ENCODE data around the gene PKNOX2. TPM values are rescaled to one million over a fixed set of nuclear protein-coding genes. Genes with fewer than 3 reads are reported as not detected.

Gene PKNOX2
- total RNA-seq, 2 experiments from 2014 or later: not detected

DNA sequence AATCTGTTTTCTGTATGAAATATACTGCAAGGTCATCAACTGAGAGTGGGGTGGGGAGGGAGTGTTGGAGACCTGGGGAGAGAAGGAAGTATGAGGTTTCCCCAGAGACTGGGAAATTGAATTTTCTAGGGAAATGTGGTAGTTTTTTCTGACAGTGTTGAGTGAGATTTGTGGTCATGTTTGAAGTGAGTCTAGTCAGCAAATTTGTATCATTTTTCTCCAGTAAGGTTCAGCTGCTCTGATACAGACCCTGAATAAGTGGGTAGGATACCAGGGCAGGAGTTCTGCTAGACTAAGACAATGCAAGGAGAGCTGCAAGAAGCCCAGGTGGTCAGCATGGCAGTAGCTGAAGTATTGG lies 112.0 kb downstream of the PKNOX2 start:
- no peaks in the 10 kb centered on the region for H3K36me3 ChIP-seq (ENCODE audit: insufficient read depth, low read length)
- no peak overlapping the region for H2AFZ ChIP-seq (ENCODE audit: low read length)
- H3K4me1 ChIP-seq (ENCODE audit: insufficient read depth, low read length, poor library complexity, severe bottlenecking): no peaks in the 10 kb centered on the region
- no peaks in the 10 kb centered on the region for H3K9me3 ChIP-seq (ENCODE audit: low read length)
- no peak overlapping the region for H3K4me3 ChIP-seq (ENCODE audit: low read depth, low read length, poor library complexity, severe bottlenecking)
- ChIA-PET CTCF (ENCODE audit: unreplicated experiment) (no interaction called here), POLR2A (interaction anchor here (1.1 kb wide), 1 partner anchor 14 kb away, joined by 3 read pairs; no protein-coding TSS in a partner anchor)
- DNase-seq (ENCODE audit: low spot score): no peak
- H3K27ac ChIP-seq (ENCODE audit: low read depth, low read length, poor library complexity, severe bottlenecking): no peak overlapping the region
- H3K4me2 ChIP-seq (ENCODE audit: low read length): no peak overlapping the region
- no peaks in the 10 kb centered on the region for H3K79me2 ChIP-seq (ENCODE audit: insufficient read depth, low read depth, low read length)
- H3K9me2 ChIP-seq (ENCODE audit: insufficient read depth, low read length): no peaks in the 10 kb centered on the region
- no peaks in the 10 kb centered on the region for H4K20me1 ChIP-seq (ENCODE audit: insufficient read depth, low read length)
- intact Hi-C loops (cut with micrococcal nuclease; ENCODE audit: unreplicated experiment): no loop called here
- TF ChIP-seq EZH2phosphoT487 (IDR thresholded peaks at IDR 0.05; ENCODE audit: borderline replicate concordance, low read depth, low read length) (no peak), CTCF (conservative IDR thresholded peaks at IDR 0.05; ENCODE audit: low read length) (no peak)
- no TSS peak for BruUV-seq (replicated peaks)

- H3K4me1 ChIP-seq (ENCODE audit: insufficient read depth, low read length, poor library complexity, severe bottlenecking): no peaks in the 10 kb centered on the region
- H4K20me1 ChIP-seq (ENCODE audit: insufficient read depth, low read length): no peaks in the 10 kb centered on the region
- H3K9me2 ChIP-seq (ENCODE audit: insufficient read depth, low read length): no peaks in the 10 kb centered on the region
- no TSS peak for BruUV-seq (replicated peaks)
- no peaks in the 10 kb centered on the region for H3K79me2 ChIP-seq (ENCODE audit: insufficient read depth, low read depth, low read length)
- no peak overlapping the region for H3K27ac ChIP-seq (ENCODE audit: low read depth, low read length, poor library complexity, severe bottlenecking)
- POLR2A ChIA-PET: interaction anchor here (0.5 to 0.6 kb wide), 2 partner anchors 17 to 1826 kb away, joined by 3 read pairs; no protein-coding TSS in a partner anchor
- no peak overlapping the region for H3K4me2 ChIP-seq (ENCODE audit: low read length)
- no peak for DNase-seq (ENCODE audit: low spot score)
- no peak for TF ChIP-seq CTCF (conservative IDR thresholded peaks at IDR 0.05; ENCODE audit: low read length)
- no peak for TF ChIP-seq EZH2phosphoT487 (IDR thresholded peaks at IDR 0.05; ENCODE audit: borderline replicate concordance, low read depth, low read length)
- H3K9me3 ChIP-seq (ENCODE audit: low read length): no peaks in the 10 kb centered on the region
- CTCF ChIA-PET (ENCODE audit: unreplicated experiment): no interaction called here
- H3K36me3 ChIP-seq (ENCODE audit: insufficient read depth, low read length): no peaks in the 10 kb centered on the region
- H2AFZ ChIP-seq (ENCODE audit: low read length): no peak overlapping the region
- intact Hi-C loops (cut with micrococcal nuclease; ENCODE audit: unreplicated experiment): no loop called here
- no peak overlapping the region for H3K4me3 ChIP-seq (ENCODE audit: low read depth, low read length, poor library complexity, severe bottlenecking)
Measured at GRCh38 chr11:125279676-125280418, 115.3 kb downstream of the PKNOX2 start.

GRCh38 chr11:125280646-125281045 lies 116.1 kb downstream of the PKNOX2 start:
- ChIA-PET CTCF (ENCODE audit: unreplicated experiment) (no interaction called here), POLR2A (interaction anchor here (1.0 kb wide), 2 partner anchors 17 to 20 kb away, joined by 3 to 4 read pairs; no protein-coding TSS in a partner anchor)
- Histone ChIP-seq H3K4me1 (ENCODE audit: insufficient read depth, low read length, poor library complexity, severe bottlenecking) (no peaks in the 10 kb centered on the region), H3K9me3 (ENCODE audit: low read length) (no peaks in the 10 kb centered on the region), H3K4me2 (ENCODE audit: low read length) (no peak overlapping the region), H4K20me1 (ENCODE audit: insufficient read depth, low read length) (no peaks in the 10 kb centered on the region), H3K27ac (ENCODE audit: low read depth, low read length, poor library complexity, severe bottlenecking) (no peak overlapping the region), H3K79me2 (ENCODE audit: insufficient read depth, low read depth, low read length) (no peaks in the 10 kb centered on the region), H3K4me3 (ENCODE audit: low read depth, low read length, poor library complexity, severe bottlenecking) (no peak overlapping the region), H3K9me2 (ENCODE audit: insufficient read depth, low read length) (no peaks in the 10 kb centered on the region), H3K36me3 (ENCODE audit: insufficient read depth, low read length) (no peaks in the 10 kb centered on the region), H2AFZ (ENCODE audit: low read length) (no peak overlapping the region)
- BruUV-seq (replicated peaks): no TSS peak
- DNase-seq (ENCODE audit: low spot score): no peak
- intact Hi-C loops (cut with micrococcal nuclease; ENCODE audit: unreplicated experiment): no loop called here
- TF ChIP-seq EZH2phosphoT487 (IDR thresholded peaks at IDR 0.05; ENCODE audit: borderline replicate concordance, low read depth, low read length): no peak
- no peak for TF ChIP-seq CTCF (conservative IDR thresholded peaks at IDR 0.05; ENCODE audit: low read length)

Measured in OCI-LY7 (cell line).